AG04450 (cell line): ENCODE measurements around the gene CD300LF. TPM values are rescaled to one million over a fixed set of nuclear protein-coding genes. Genes with fewer than 3 reads are reported as not detected.

Source experiments
- CTCF ChIA-PET: fragments of 300-600, 350-600 bp; formaldehyde crosslinking; extraction: SDS; loops from one replicate; lab custom pipeline; 2022; ENCODE audit warnings: antibody characterized with exemption, inconsistent platforms; lab: Charles Lee
- POLR2A ChIA-PET: fragments of 350-600 bp; formaldehyde crosslinking; extraction: SDS; loops from one replicate; lab custom pipeline; 2021; ENCODE audit warnings: antibody characterized with exemption, inconsistent platforms; lab: Yijun Ruan, JAX
- DNase-seq: peaks from one replicate; pipeline ENCODE4 v3.0.0-alpha.2; 2011; ENCODE audit warnings: low read depth, low spot score
- H3K27ac ChIP-seq: one replicate; pipeline ENCODE4 v1.5.1; 2012; ENCODE audit warnings: low read depth, low read length, control low read depth
- H3K27me3 ChIP-seq: one replicate; pipeline ENCODE4 v1.6.0; 2012; ENCODE audit warnings: low read length; ENCODE audit not compliant: control insufficient read depth, insufficient read depth
- H3K4me3 ChIP-seq: 2 replicates; pipeline ENCODE4 v1.5.1; 2011; ENCODE audit warnings: mild to moderate bottlenecking, low read depth, low read length, control low read depth
- H3K9me3 ChIP-seq: 2 replicates; pipeline ENCODE4 v1.5.1; 2012; ENCODE audit warnings: low read length; ENCODE audit not compliant: control insufficient read depth, insufficient read depth
- polyA plus RNA-seq: library from polyadenylated mRNA; depleted of rRNA; stranded (reverse); fragments of >200 nt; gene quantifications from 2 replicates; pipeline ENCODE4 v1.2.3, GENCODE V29; 2011
- TF ChIP-seq, protein P1 (sequence below): IDR thresholded peaks from 2 replicates; pipeline ENCODE4 v1.5.1; 2011; ENCODE audit warnings: low read depth, low read length, control low read depth, inconsistent platforms

CD300LF gene
- polyA plus RNA-seq, 1 experiment = not detected

DNA sequence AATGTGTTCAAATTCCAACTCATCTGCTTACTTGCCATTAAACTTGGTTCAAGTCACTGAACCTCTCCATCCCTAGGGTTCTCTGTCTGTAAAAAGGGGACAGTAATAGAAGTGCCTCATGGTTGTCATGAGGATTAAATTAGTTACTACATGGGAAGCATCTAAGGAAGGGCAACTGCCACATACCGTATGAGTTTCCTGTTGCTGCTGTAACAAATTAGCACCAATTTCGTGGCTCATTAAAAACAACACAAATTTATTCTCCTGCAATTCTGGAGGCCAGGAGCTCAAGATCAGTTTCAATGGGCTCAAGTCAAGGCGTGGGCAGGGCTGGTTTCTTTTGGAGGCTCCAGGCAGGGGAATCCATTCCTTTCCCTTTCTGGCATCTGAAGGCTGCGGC lies 18.6 kb downstream of the CD300LF start:
- Histone ChIP-seq H3K27ac (no peak overlapping the region), H3K27me3 (no peaks in the 10 kb centered on the region), H3K4me3 (no peak overlapping the region), H3K9me3 (no peaks in the 10 kb centered on the region)
- no peak for DNase-seq
- TF ChIP-seq, protein P1, sequence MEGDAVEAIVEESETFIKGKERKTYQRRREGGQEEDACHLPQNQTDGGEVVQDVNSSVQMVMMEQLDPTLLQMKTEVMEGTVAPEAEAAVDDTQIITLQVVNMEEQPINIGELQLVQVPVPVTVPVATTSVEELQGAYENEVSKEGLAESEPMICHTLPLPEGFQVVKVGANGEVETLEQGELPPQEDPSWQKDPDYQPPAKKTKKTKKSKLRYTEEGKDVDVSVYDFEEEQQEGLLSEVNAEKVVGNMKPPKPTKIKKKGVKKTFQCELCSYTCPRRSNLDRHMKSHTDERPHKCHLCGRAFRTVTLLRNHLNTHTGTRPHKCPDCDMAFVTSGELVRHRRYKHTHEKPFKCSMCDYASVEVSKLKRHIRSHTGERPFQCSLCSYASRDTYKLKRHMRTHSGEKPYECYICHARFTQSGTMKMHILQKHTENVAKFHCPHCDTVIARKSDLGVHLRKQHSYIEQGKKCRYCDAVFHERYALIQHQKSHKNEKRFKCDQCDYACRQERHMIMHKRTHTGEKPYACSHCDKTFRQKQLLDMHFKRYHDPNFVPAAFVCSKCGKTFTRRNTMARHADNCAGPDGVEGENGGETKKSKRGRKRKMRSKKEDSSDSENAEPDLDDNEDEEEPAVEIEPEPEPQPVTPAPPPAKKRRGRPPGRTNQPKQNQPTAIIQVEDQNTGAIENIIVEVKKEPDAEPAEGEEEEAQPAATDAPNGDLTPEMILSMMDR = no peak
- POLR2A ChIA-PET = no interaction called here
- CTCF ChIA-PET = no interaction called here

DNA sequence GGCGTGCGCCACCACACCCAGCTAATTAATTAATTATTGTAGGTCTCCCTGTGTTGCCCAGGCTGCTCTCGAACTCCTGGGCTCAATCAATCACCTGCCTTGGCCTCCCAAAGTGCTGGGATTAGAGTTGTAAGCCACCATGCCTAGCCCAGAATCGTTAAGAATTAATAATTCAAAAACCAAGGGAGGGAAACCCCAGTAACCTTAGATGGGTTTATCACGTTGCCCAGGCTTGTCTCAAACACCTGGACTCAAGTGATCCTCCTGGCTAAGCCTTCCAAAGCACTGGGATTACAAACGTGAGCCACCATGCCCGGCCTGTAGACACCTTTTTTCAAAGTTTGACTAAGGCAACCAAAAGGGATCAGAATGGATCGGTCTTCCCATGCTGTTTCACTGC lies 21.6 kb downstream of the CD300LF start:
- no peak overlapping the region for H3K4me3 ChIP-seq
- no peak overlapping the region for H3K27ac ChIP-seq
- ChIA-PET CTCF (interaction anchor here (1.4 to 1.5 kb wide), 2 partner anchors 34 to 53 kb away, joined by 3 to 4 read pairs; no protein-coding TSS in a partner anchor), POLR2A (no interaction called here)
- H3K27me3 ChIP-seq = no peaks in the 10 kb centered on the region
- no peak for DNase-seq
- no peaks in the 10 kb centered on the region for H3K9me3 ChIP-seq
- TF ChIP-seq, protein P1 = no peak

DNA sequence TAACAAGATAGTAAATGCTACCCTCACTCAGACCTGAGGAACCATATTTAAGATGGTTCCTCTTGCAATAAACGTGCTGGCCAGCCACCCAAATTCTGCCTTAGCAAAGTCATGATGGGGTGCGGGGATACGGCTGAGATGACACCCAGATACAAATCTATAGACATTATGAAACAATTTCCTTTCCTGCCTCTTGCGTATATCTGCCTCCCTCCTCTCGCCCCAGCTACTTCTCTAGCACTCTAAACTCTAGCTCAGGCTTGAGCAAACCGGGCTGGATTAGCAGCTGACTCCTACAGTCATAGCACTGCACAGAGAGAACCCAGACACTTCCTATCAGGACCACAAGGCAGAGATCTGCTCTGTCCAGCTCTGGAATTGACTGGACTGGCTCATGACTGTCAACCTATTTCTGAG lies 22.3 kb downstream of the CD300LF start:
- POLR2A ChIA-PET = no interaction called here
- Histone ChIP-seq H3K9me3 (no peaks in the 10 kb centered on the region), H3K4me3 (no peak overlapping the region), H3K27ac (no peak overlapping the region), H3K27me3 (no peaks in the 10 kb centered on the region)
- CTCF ChIA-PET = no interaction called here
- no peak for DNase-seq
- TF ChIP-seq, protein P1 = no peak

DNA sequence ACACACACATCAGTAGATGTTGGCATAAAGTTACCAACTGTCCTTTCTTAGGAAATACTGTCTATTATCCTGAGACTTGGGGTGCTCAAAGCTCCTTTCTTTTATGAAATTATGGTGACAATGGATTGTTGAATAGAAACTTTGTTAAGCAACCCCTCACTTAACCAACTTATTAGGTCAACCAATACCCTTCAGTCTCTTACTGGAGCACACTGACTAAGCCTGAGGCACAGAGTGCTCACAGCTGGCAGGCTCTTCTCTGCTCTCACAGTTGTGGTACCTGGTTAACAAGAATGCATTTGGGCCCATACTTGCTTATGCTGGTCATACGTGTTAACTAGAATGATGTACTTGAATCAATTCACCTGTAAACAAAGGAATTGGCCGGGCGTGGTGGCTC lies 24.8 kb downstream of the CD300LF start:
- TF ChIP-seq, protein P1 = no peak
- ChIA-PET POLR2A (no interaction called here), CTCF (no interaction called here)
- Histone ChIP-seq H3K4me3 (no peak overlapping the region), H3K27ac (no peak overlapping the region), H3K27me3 (no peaks in the 10 kb centered on the region), H3K9me3 (no peaks in the 10 kb centered on the region)
- DNase-seq = no peak

DNA sequence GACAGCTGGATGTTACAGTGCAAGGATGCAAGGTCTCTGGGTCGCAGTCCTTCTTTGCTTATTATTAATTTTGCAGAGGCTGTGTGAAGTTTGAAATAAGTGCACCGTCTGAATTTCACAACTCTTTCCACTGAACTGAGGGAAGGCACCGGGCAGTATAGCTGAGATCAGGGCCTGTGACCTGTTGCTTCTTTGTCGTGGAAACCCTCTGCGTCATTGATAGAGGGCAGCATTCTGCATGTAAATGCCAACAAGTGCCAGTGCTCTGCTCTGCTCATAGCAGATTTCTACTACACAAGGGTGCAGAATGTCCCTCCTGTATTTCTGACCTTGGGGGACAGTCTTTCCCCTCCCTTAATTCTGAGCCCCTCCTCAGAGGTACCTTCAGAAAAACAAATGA lies 26.0 kb downstream of the CD300LF start:
- TF ChIP-seq, protein P1 = no peak
- Histone ChIP-seq H3K27ac (no peak overlapping the region), H3K9me3 (no peaks in the 10 kb centered on the region), H3K27me3 (no peaks in the 10 kb centered on the region), H3K4me3 (no peak overlapping the region)
- ChIA-PET CTCF (no interaction called here), POLR2A (no interaction called here)
- no peak for DNase-seq
